Astrocyte of the spinal cord (primary cell): Measurements from ENCODE around the gene WDR1.

ENCODE experiments used
- DNase-seq: peaks from one replicate; pipeline ENCODE4 v3.0.0; 2011; ENCODE audit warnings: low read depth, low spot score
- H3K4me3 ChIP-seq: 2 replicates; pipeline ENCODE4 v1.5.1; 2011; ENCODE audit warnings: low read depth, mild to moderate bottlenecking, low read length, moderate library complexity
- CTCF ChIP-seq: IDR thresholded peaks from 2 replicates; pipeline ENCODE4 v1.5.1; 2012; ENCODE audit warnings: low read depth, mild to moderate bottlenecking, low read length, inconsistent platforms
- in situ Hi-C: cut with HindIII; loops from 2 replicates; pipeline ENCODE4 v1.10.0; 2017; ENCODE audit warnings: low sequenced_read_pairs

Gene WDR1

GRCh38 chr4:10069075-10069642, 47.4 kb downstream of the WDR1 start:
- TF ChIP-seq CTCF: no peak
- in situ Hi-C loops: no loop called here
- no peak overlapping the region for H3K4me3 ChIP-seq
- DNase-seq: no peak

GRCh38 chr4:10066670-10067651, 49.6 kb downstream of the WDR1 start:
- in situ Hi-C loops: no loop called here

GRCh38 chr4:10066206-10066605, 50.4 kb downstream of the WDR1 start:
- H3K4me3 ChIP-seq: no peak overlapping the region
- no peak for TF ChIP-seq CTCF
- no peak for DNase-seq
- in situ Hi-C loops: no loop called here

More at GRCh38 chr4:10066670-10067651, 49.6 kb downstream of the WDR1 start:
- no peak for DNase-seq
- TF ChIP-seq CTCF: no peak
- H3K4me3 ChIP-seq: no peak overlapping the region

GRCh38 chr4:10063544-10064300, 52.9 kb downstream of the WDR1 start:
- in situ Hi-C loops: no loop called here
- H3K4me3 ChIP-seq: no peak overlapping the region
- DNase-seq: peak; percentile 66
- TF ChIP-seq CTCF: peak; percentile 67

GRCh38 chr4:10061650-10062415, 54.8 kb downstream of the WDR1 start:
- TF ChIP-seq CTCF: no peak
- DNase-seq: no peak
- H3K4me3 ChIP-seq: no peak overlapping the region
- in situ Hi-C loops: no loop called here

GRCh38 chr4:10058371-10058770, 58.2 kb downstream of the WDR1 start:
- H3K4me3 ChIP-seq: no peak overlapping the region
- in situ Hi-C loops: no loop called here
- no peak for TF ChIP-seq CTCF
- DNase-seq: no peak
